ENCODE measurements around the gene HNRNPD. TPM values are rescaled to one million over a fixed set of nuclear protein-coding genes. Genes with fewer than 3 reads are reported as not detected.
"Not testable (repeated sequence)": the region's sequence is repeated elsewhere in the genome, so short reads cannot be mapped to it uniquely, and the experiment has no call there.

HNRNPD gene
- total RNA-seq (2014; rRNA removed; shearing (Covaris generic)) = 27.7 and 32.4 TPM in 2 replicates
- polyA plus RNA-seq (2015; cell fraction: cytosol; rRNA removed) = 217 and 242 TPM in 2 replicates
- 328 and 443 TPM in 2 replicates for polyA plus RNA-seq (2015; cell fraction: nucleus; rRNA removed)

- in situ Hi-C loops (cut with HindIII; ENCODE audit: low pct_unique_long_range_greater_than_20kb, low sequenced_read_pairs) = no loop called here
These were observed at the start of gene HNRNPD for GRCh38 chr4:82373816-82374625. Gene HNRNPD, minus strand, starts transcription at chr4:82373991. Its CDS starts 313 bp downstream, at chr4:82373678.

GRCh38 chr4:82422616-82423015 is 48.8 kb upstream of the HNRNPD start:
- in situ Hi-C loops (cut with HindIII; ENCODE audit: low pct_unique_long_range_greater_than_20kb, low sequenced_read_pairs) = no loop called here
- no peak for DNase-seq (ENCODE audit: low read depth, low spot score)

More at GRCh38 chr4:82373816-82374625, at the start of gene HNRNPD:
- DNase-seq (ENCODE audit: low read depth, low spot score) = peak; percentile 99

- in situ Hi-C loops (cut with HindIII; ENCODE audit: low pct_unique_long_range_greater_than_20kb, low sequenced_read_pairs) = no loop called here
- DNase-seq (ENCODE audit: low read depth, low spot score) = no peak
These were observed 48.2 kb upstream of the HNRNPD start for GRCh38 chr4:82421796-82422560.

GRCh38 chr4:82419451-82419850 is 45.7 kb upstream of the HNRNPD start:
- in situ Hi-C loops (cut with HindIII; ENCODE audit: low pct_unique_long_range_greater_than_20kb, low sequenced_read_pairs) = no loop called here
- DNase-seq (ENCODE audit: low read depth, low spot score) = no peak

- DNase-seq (ENCODE audit: low read depth, low spot score) = no peak
- in situ Hi-C loops (cut with HindIII; ENCODE audit: low pct_unique_long_range_greater_than_20kb, low sequenced_read_pairs) = no loop called here
These were observed 42.2 kb upstream of the HNRNPD start for GRCh38 chr4:82415922-82416365.

GRCh38 chr4:82415061-82415460 is 41.3 kb upstream of the HNRNPD start:
- DNase-seq (ENCODE audit: low read depth, low spot score); in situ Hi-C loops (cut with HindIII; ENCODE audit: low pct_unique_long_range_greater_than_20kb, low sequenced_read_pairs): not testable (repeated sequence)

GRCh38 chr4:82403725-82404124 is 29.9 kb upstream of the HNRNPD start:
- DNase-seq (ENCODE audit: low read depth, low spot score) = no peak
- in situ Hi-C loops (cut with HindIII; ENCODE audit: low pct_unique_long_range_greater_than_20kb, low sequenced_read_pairs) = no loop called here

GRCh38 chr4:82402196-82402775 is 28.5 kb upstream of the HNRNPD start:
- in situ Hi-C loops (cut with HindIII; ENCODE audit: low pct_unique_long_range_greater_than_20kb, low sequenced_read_pairs) = no loop called here
- DNase-seq (ENCODE audit: low read depth, low spot score) = no peak

- no peak for DNase-seq (ENCODE audit: low read depth, low spot score)
- in situ Hi-C loops (cut with HindIII; ENCODE audit: low pct_unique_long_range_greater_than_20kb, low sequenced_read_pairs) = no loop called here
These were observed 27.8 kb upstream of the HNRNPD start for GRCh38 chr4:82401600-82401999.

- DNase-seq (ENCODE audit: low read depth, low spot score) = no peak
- in situ Hi-C loops (cut with HindIII; ENCODE audit: low pct_unique_long_range_greater_than_20kb, low sequenced_read_pairs) = no loop called here
These were observed 24.5 kb upstream of the HNRNPD start for GRCh38 chr4:82398263-82398662.

- in situ Hi-C loops (cut with HindIII; ENCODE audit: low pct_unique_long_range_greater_than_20kb, low sequenced_read_pairs) = no loop called here
- no peak for DNase-seq (ENCODE audit: low read depth, low spot score)
These were observed 23.7 kb upstream of the HNRNPD start for GRCh38 chr4:82397527-82397926.

GRCh38 chr4:82394896-82395295 is 21.1 kb upstream of the HNRNPD start:
- no peak for DNase-seq (ENCODE audit: low read depth, low spot score)
- in situ Hi-C loops (cut with HindIII; ENCODE audit: low pct_unique_long_range_greater_than_20kb, low sequenced_read_pairs) = no loop called here

GRCh38 chr4:82390061-82390460 is 16.3 kb upstream of the HNRNPD start:
- in situ Hi-C loops (cut with HindIII; ENCODE audit: low pct_unique_long_range_greater_than_20kb, low sequenced_read_pairs); DNase-seq (ENCODE audit: low read depth, low spot score): not testable (repeated sequence)

GRCh38 chr4:82388405-82388804 is 14.6 kb upstream of the HNRNPD start:
- in situ Hi-C loops (cut with HindIII; ENCODE audit: low pct_unique_long_range_greater_than_20kb, low sequenced_read_pairs) = no loop called here
- DNase-seq (ENCODE audit: low read depth, low spot score) = peak; percentile 84

GRCh38 chr4:82386312-82386711 is 12.5 kb upstream of the HNRNPD start:
- in situ Hi-C loops (cut with HindIII; ENCODE audit: low pct_unique_long_range_greater_than_20kb, low sequenced_read_pairs); DNase-seq (ENCODE audit: low read depth, low spot score): not testable (repeated sequence)

- in situ Hi-C loops (cut with HindIII; ENCODE audit: low pct_unique_long_range_greater_than_20kb, low sequenced_read_pairs) = no loop called here
- no peak for DNase-seq (ENCODE audit: low read depth, low spot score)
These were observed 9.0 kb upstream of the HNRNPD start for GRCh38 chr4:82382751-82383150.

- DNase-seq (ENCODE audit: low read depth, low spot score) = no peak
- in situ Hi-C loops (cut with HindIII; ENCODE audit: low pct_unique_long_range_greater_than_20kb, low sequenced_read_pairs) = no loop called here
These were observed 8.0 kb upstream of the HNRNPD start for GRCh38 chr4:82381661-82382296.

- DNase-seq (ENCODE audit: low read depth, low spot score) = peak; percentile 36
These were observed 7.4 kb upstream of the HNRNPD start for GRCh38 chr4:82381235-82381634.

More at GRCh38 chr4:82381235-82381634, 7.4 kb upstream of the HNRNPD start:
- in situ Hi-C loops (cut with HindIII; ENCODE audit: low pct_unique_long_range_greater_than_20kb, low sequenced_read_pairs) = no loop called here

All from SK-MEL-5 (cell line).